Lung (tissue), 12 donors: Measurements from ENCODE around the gene CD47. TPM values are rescaled to one million over a fixed set of nuclear protein-coding genes. Genes with fewer than 3 reads are reported as not detected.

Experiments
- ATAC-seq: fragments of 200-7000 bp; cut with Tn5 transposase; one replicate; pipeline ENCODE4 v1.9.1; 2020; ENCODE audit warnings: moderate number of reproducible peaks; ENCODE audit not compliant: insufficient read depth, low FRiP score
- DNase-seq, 3 donors: peaks; one replicate each; pipeline ENCODE4 v3.0.0-alpha.2; 2013 to 2017
- H3K27ac ChIP-seq, 2 donors: one replicate each; pipeline ENCODE4 v1.5.1; 2013; ENCODE audit warnings: mild to moderate bottlenecking in 2 of 2, moderate library complexity in 2 of 2, control low read depth in 1 of 2, inconsistent platforms in 1 of 2, low read depth in 1 of 2, low read length in 1 of 2
- H3K27me3 ChIP-seq, 3 donors: one replicate each; pipeline ENCODE4 v1.5.1; 2013; ENCODE audit warnings: low read length in 2 of 3; ENCODE audit not compliant: control insufficient read depth in 3 of 3, insufficient read depth in 3 of 3
- H3K36me3 ChIP-seq, 4 donors: one replicate each; pipeline ENCODE4 v1.5.1; 2013; ENCODE audit warnings: low read length in 4 of 4, mild to moderate bottlenecking in 1 of 4, moderate library complexity in 1 of 4; ENCODE audit not compliant: control insufficient read depth in 4 of 4, insufficient read depth in 4 of 4
- H3K4me1 ChIP-seq, 5 donors: one replicate each; pipeline ENCODE4 v1.5.1; 2013; ENCODE audit warnings: low read length in 5 of 5, mild to moderate bottlenecking in 2 of 5, moderate library complexity in 1 of 5; ENCODE audit not compliant: control insufficient read depth in 5 of 5, insufficient read depth in 5 of 5
- H3K4me3 ChIP-seq: one replicate; pipeline ENCODE4 v1.5.1; 2013; ENCODE audit warnings: mild to moderate bottlenecking, control low read depth, moderate library complexity
- H3K9ac ChIP-seq, 2 donors: one replicate each; pipeline ENCODE4 v1.5.1; 2013; ENCODE audit warnings: low read length in 2 of 2, control low read depth in 1 of 2; ENCODE audit not compliant: insufficient read depth in 1 of 2
- H3K9me3 ChIP-seq, 4 donors: one replicate each; pipeline ENCODE4 v1.5.1; 2013; ENCODE audit warnings: low read length in 3 of 4, mild to moderate bottlenecking in 1 of 4, moderate library complexity in 1 of 4; ENCODE audit not compliant: control insufficient read depth in 4 of 4, insufficient read depth in 3 of 4
- CTCF ChIP-seq: IDR thresholded peaks from 2 replicates; pipeline ENCODE4 v1.5.1; 2012; ENCODE audit warnings: mild to moderate bottlenecking; ENCODE audit errors: control extremely low read depth, extremely low read depth
- WGBS, 2 donors: extraction: QIAGEN DNeasy Blood & Tissue Kit; methylation state at CpG; one replicate each; pipeline ENCODE4 v1.1.7; 2013; 5-methylcytosine and 5-hydroxymethylcytosine counted together
- polyA plus RNA-seq, 2 donors: library from polyadenylated mRNA; stranded (reverse); fragments of 200-250 nt; gene quantifications; one replicate each; pipeline ENCODE4 v1.2.1, GENCODE V29; 2013
- total RNA-seq, 2 donors: library from RNA; depleted of rRNA in 1 of 2; stranded (reverse); fragments of >200 nt in 1 of 2; gene quantifications; one replicate each; pipeline ENCODE4 v1.2.1, GENCODE V29; 2014 to 2021
- donor health status: control.
- donor health status: control.
- donor health status: Bipolar disorder and iron deficiency.
- donor health status: healthy.
- donor health status: DM: yes; HTN: yes; CAD: no.

The CD47 gene
- total and polyA plus RNA-seq, 4 donors: 115 to 410 (median 133) TPM

- H3K4me1 ChIP-seq: peaks cover 0 to 30% (median 5%) of the 10 kb centered on the region in 5 donors
- TF ChIP-seq CTCF: no peak
- H3K36me3 ChIP-seq: peaks cover 0 to 2% (median under 1%) of the 10 kb centered on the region in 4 donors
- 75% methylated on average over 2 of the region's 2 CpGs for WGBS, 2 donors
- peaks cover 0 to 2% (median 0%) of the 10 kb centered on the region in 3 donors for H3K27me3 ChIP-seq
- H3K9me3 ChIP-seq: no peaks in the 10 kb centered on the region
- H3K9ac ChIP-seq: no peak overlapping the region
- no peak overlapping the region for H3K27ac ChIP-seq
- DNase-seq: no peak
- no peak for ATAC-seq
- no peak overlapping the region for H3K4me3 ChIP-seq
Measured at GRCh38 chr3:108085810-108086350, 5.0 kb downstream of the CD47 start.

- H3K27me3 ChIP-seq: peaks cover 0 to 2% (median 0%) of the 10 kb centered on the region in 3 donors
- no peak for TF ChIP-seq CTCF
- H3K9ac ChIP-seq: no peak overlapping the region
- peaks cover 0 to 2% (median under 1%) of the 10 kb centered on the region in 4 donors for H3K36me3 ChIP-seq
- peaks cover 0 to 30% (median 5%) of the 10 kb centered on the region in 5 donors for H3K4me1 ChIP-seq
- no peak overlapping the region for H3K4me3 ChIP-seq
- DNase-seq (no peak), ATAC-seq (no peak)
- no peaks in the 10 kb centered on the region for H3K9me3 ChIP-seq
- no peak overlapping the region for H3K27ac ChIP-seq
Measured at GRCh38 chr3:108085370-108085769, 5.5 kb downstream of the CD47 start.

GRCh38 chr3:108079877-108080276, 11.0 kb downstream of the CD47 start:
- WGBS, 2 donors: 82 to 86% methylated on average over 5 of the region's 5 CpGs
- no peak overlapping the region for H3K4me3 ChIP-seq
- H3K27me3 ChIP-seq: no peaks in the 10 kb centered on the region
- no peak overlapping the region for H3K9ac ChIP-seq
- no peak overlapping the region for H3K27ac ChIP-seq
- ATAC-seq (no peak), DNase-seq (no peak)
- H3K9me3 ChIP-seq: no peaks in the 10 kb centered on the region
- H3K4me1 ChIP-seq: peaks cover 0 to 20% (median 0%) of the 10 kb centered on the region in 5 donors
- TF ChIP-seq CTCF: no peak
- H3K36me3 ChIP-seq: peaks cover 0 to 4% (median 1%) of the 10 kb centered on the region in 4 donors

GRCh38 chr3:108079043-108079442, 11.8 kb downstream of the CD47 start:
- DNase-seq (no peak), ATAC-seq (no peak)
- no peak for TF ChIP-seq CTCF

More at GRCh38 chr3:108079043-108079442, 11.8 kb downstream of the CD47 start:
- Histone ChIP-seq H3K9ac (no peak overlapping the region), H3K4me1 (peaks cover 0 to 12% (median 0%) of the 10 kb centered on the region in 5 donors), H3K36me3 (peaks cover 0 to 4% (median 1%) of the 10 kb centered on the region in 4 donors), H3K4me3 (no peak overlapping the region), H3K27ac (no peak overlapping the region), H3K27me3 (no peaks in the 10 kb centered on the region), H3K9me3 (no peaks in the 10 kb centered on the region)
- WGBS, 2 donors: 81 to 100% methylated on average over 1 of the region's 1 CpG
